IMR-90 (cell line): ENCODE data around the gene EIF4E3. TPM values are rescaled to one million over a fixed set of nuclear protein-coding genes. Genes with fewer than 3 reads are reported as not detected.

Source experiments
- ATAC-seq: fragments of 200-7000 bp; cut with Tn5 transposase; 2 replicates; pipeline ENCODE4 v1.9.1; 2020; ENCODE audit warnings: low read depth, mild to moderate bottlenecking, moderate library complexity
- BruUV-seq: library from RNA; stranded (reverse); fragments of 400-500 nt; replicated peaks from 2 replicates; lab custom pipeline; 2021; lab: Mats Ljungman, UMichigan
- CTCF ChIA-PET: fragments of 300-600 bp; formaldehyde crosslinking; extraction: SDS; loops from one replicate; lab custom pipeline; 2021; ENCODE audit warnings: antibody characterized with exemption; lab: Yijun Ruan, JAX
- POLR2A ChIA-PET: fragments of 300-600 bp; sonication (Branson Sonifier 250); formaldehyde crosslinking; loops from one replicate; lab custom pipeline; 2022; ENCODE audit warnings: antibody characterized with exemption; ENCODE audit not compliant: unreplicated experiment; lab: Charles Lee
- DNase-seq: peaks from one replicate; pipeline ENCODE4 v3.0.0; 2013
- H2AFZ ChIP-seq: replicated peaks from 2 replicates; pipeline ENCODE3; 2013; ENCODE audit warnings: low read length, mild to moderate bottlenecking; ENCODE audit not compliant: poor library complexity
- H2AK5ac ChIP-seq: 2 replicates; pipeline ENCODE4 v1.6.1; 2013; ENCODE audit warnings: low read depth, low read length, inconsistent platforms
- H2AK9ac ChIP-seq: replicated peaks from 2 replicates; pipeline ENCODE3; 2013; ENCODE audit warnings: mild to moderate bottlenecking, low read depth, low read length, moderate library complexity; ENCODE audit not compliant: poor library complexity
- H2BK120ac ChIP-seq: 2 replicates; pipeline ENCODE4 v1.6.1; 2013; ENCODE audit warnings: low read depth, low read length, inconsistent platforms
- H2BK15ac ChIP-seq: 3 replicates; pipeline ENCODE4 v1.6.1; 2013; ENCODE audit warnings: low read depth, low read length, inconsistent platforms
- H2BK20ac ChIP-seq: 2 replicates; pipeline ENCODE4 v1.6.1; 2013; ENCODE audit warnings: low read depth, mild to moderate bottlenecking, inconsistent platforms, low read length, moderate library complexity
- H2BK5ac ChIP-seq: 2 replicates; pipeline ENCODE4 v1.6.1; 2013; ENCODE audit warnings: mild to moderate bottlenecking, low read depth, low read length, inconsistent platforms; ENCODE audit not compliant: poor library complexity, severe bottlenecking
- H3K14ac ChIP-seq: replicated peaks from 2 replicates; pipeline ENCODE4 v1.6.1; 2013; ENCODE audit warnings: low read depth, low read length, inconsistent platforms
- H3K18ac ChIP-seq: 2 replicates; pipeline ENCODE4 v1.6.1; 2013; ENCODE audit warnings: low read depth, low read length, control low read depth
- H3K23ac ChIP-seq: 2 replicates; pipeline ENCODE4 v1.6.1; 2013; ENCODE audit warnings: low read depth, low read length, inconsistent platforms
- H3K27ac ChIP-seq: 2 replicates; pipeline ENCODE4 v1.5.1; 2013; ENCODE audit warnings: mild to moderate bottlenecking, control low read depth, low read length; ENCODE audit not compliant: insufficient read depth
- H3K27me3 ChIP-seq: 2 replicates; pipeline ENCODE4 v1.6.1; 2013; ENCODE audit warnings: low read length; ENCODE audit not compliant: control insufficient read depth, insufficient read depth
- H3K36me3 ChIP-seq: 2 replicates; pipeline ENCODE4 v1.6.1; 2013; ENCODE audit warnings: low read length, mixed read lengths; ENCODE audit not compliant: control insufficient read depth, insufficient read depth
- H3K4ac ChIP-seq: 2 replicates; pipeline ENCODE4 v1.6.1; 2013; ENCODE audit warnings: low read depth, low read length, inconsistent platforms
- H3K4me1 ChIP-seq: 2 replicates; pipeline ENCODE4 v1.6.1; 2013; ENCODE audit warnings: low read length, mixed read lengths; ENCODE audit not compliant: control insufficient read depth, insufficient read depth
- H3K4me2 ChIP-seq: 2 replicates; pipeline ENCODE4 v1.6.1; 2013; ENCODE audit warnings: low read depth, mild to moderate bottlenecking, control low read depth, low read length, moderate library complexity
- H3K4me3 ChIP-seq: 2 replicates; pipeline ENCODE4 v1.5.1; 2013; ENCODE audit warnings: low read depth, mild to moderate bottlenecking, control low read depth, low read length, moderate library complexity; ENCODE audit not compliant: insufficient read depth
- H3K56ac ChIP-seq: 2 replicates; pipeline ENCODE4 v1.6.1; 2013; ENCODE audit warnings: low read length, inconsistent platforms; ENCODE audit not compliant: insufficient read depth; ENCODE audit errors: extremely low read depth
- H3K79me1 ChIP-seq, 2 experiments: 2 replicates each; pipeline ENCODE4 v1.6.1; 2013; ENCODE audit warnings: low read length in 2 of 2, inconsistent platforms in 1 of 2, low read depth in 1 of 2
- H3K9ac ChIP-seq: 2 replicates; pipeline ENCODE4 v1.6.1; 2013; ENCODE audit warnings: low read depth, low read length, control low read depth
- H3K9me1 ChIP-seq: 2 replicates; pipeline ENCODE4 v1.6.1; 2013; ENCODE audit warnings: low read length, inconsistent platforms; ENCODE audit not compliant: insufficient read depth
- H3K9me3 ChIP-seq: 2 replicates; pipeline ENCODE4 v1.6.1; 2013; ENCODE audit warnings: low read length; ENCODE audit not compliant: control insufficient read depth, insufficient read depth
- H4K20me1 ChIP-seq: 2 replicates; pipeline ENCODE4 v1.6.1; 2013; ENCODE audit warnings: low read length, inconsistent platforms; ENCODE audit not compliant: insufficient read depth
- H4K5ac ChIP-seq: 2 replicates; pipeline ENCODE4 v1.6.1; 2013; ENCODE audit warnings: mild to moderate bottlenecking, low read depth, low read length, control low read depth
- H4K8ac ChIP-seq, 2 experiments: 2 replicates each; pipeline ENCODE4 v1.6.1; 2013; ENCODE audit warnings: low read depth in 2 of 2, low read length in 2 of 2, control low read depth in 1 of 2, inconsistent platforms in 1 of 2
- H4K91ac ChIP-seq: 2 replicates; pipeline ENCODE4 v1.6.1; 2013; ENCODE audit warnings: low read depth, low read length, inconsistent platforms; ENCODE audit not compliant: insufficient read depth
- BHLHE40 ChIP-seq: fragments of 150-350 bp; IDR thresholded peaks from 2 replicates; pipeline ENCODE4 v1.6.1; 2016; ENCODE audit warnings: mild to moderate bottlenecking, low read depth, low read length
- CEBPB ChIP-seq: IDR thresholded peaks from 2 replicates; pipeline ENCODE4 v1.6.1; 2012; ENCODE audit warnings: low read depth, low read length, improper control_type of control experiment
- CHD1 ChIP-seq: IDR thresholded peaks from 2 replicates; pipeline ENCODE4 v1.6.1; 2012; ENCODE audit warnings: low read depth, low read length, improper control_type of control experiment
- CTCF ChIP-seq: conservative IDR thresholded peaks from 2 replicates; pipeline ENCODE4 v1.5.1; 2012; ENCODE audit warnings: mild to moderate bottlenecking, low read depth, low read length, improper control_type of control experiment
- ELK1 ChIP-seq: fragments of 150-350 bp; IDR thresholded peaks from 2 replicates; pipeline ENCODE4 v1.6.1; 2016; ENCODE audit warnings: low read depth, mild to moderate bottlenecking, low read length, moderate library complexity, borderline replicate concordance
- FOS ChIP-seq: fragments of 150-350 bp; IDR thresholded peaks from 2 replicates; pipeline ENCODE4 v1.6.1; 2016; ENCODE audit warnings: low read depth, low read length
- MAFK ChIP-seq: IDR thresholded peaks from 2 replicates; pipeline ENCODE4 v1.6.1; 2012; ENCODE audit warnings: low read depth, low read length, improper control_type of control experiment
- MAZ ChIP-seq: IDR thresholded peaks from 2 replicates; pipeline ENCODE4 v1.6.1; 2012; ENCODE audit warnings: low read depth, mild to moderate bottlenecking, low read length, improper control_type of control experiment, moderate library complexity, borderline replicate concordance
- MXI1 ChIP-seq: IDR thresholded peaks from 2 replicates; pipeline ENCODE4 v1.6.1; 2012; ENCODE audit warnings: low read depth, mild to moderate bottlenecking, low read length, moderate library complexity, borderline replicate concordance
- NFE2L2 ChIP-seq: fragments of 150-350 bp; IDR thresholded peaks from 2 replicates; pipeline ENCODE4 v1.6.1; 2016; ENCODE audit warnings: low read depth, mild to moderate bottlenecking, low read length
- POLR2A ChIP-seq: IDR thresholded peaks from 2 replicates; pipeline ENCODE4 v1.6.1; 2012; ENCODE audit warnings: mild to moderate bottlenecking, low read depth, low read length
- RAD21 ChIP-seq: IDR thresholded peaks from 2 replicates; pipeline ENCODE4 v1.6.1; 2012; ENCODE audit warnings: low read length, improper control_type of control experiment
- RCOR1 ChIP-seq: IDR thresholded peaks from 2 replicates; pipeline ENCODE4 v1.6.1; 2012; ENCODE audit warnings: mild to moderate bottlenecking, low read length, improper control_type of control experiment; ENCODE audit not compliant: insufficient replicate concordance
- RFX5 ChIP-seq: IDR thresholded peaks from 2 replicates; pipeline ENCODE4 v1.8.0; 2012; ENCODE audit warnings: low read depth, mild to moderate bottlenecking, low read length, moderate library complexity
- SMC3 ChIP-seq: fragments of 150-350 bp; IDR thresholded peaks from 2 replicates; pipeline ENCODE4 v1.6.1; 2016; ENCODE audit warnings: low read depth, mild to moderate bottlenecking, antibody characterized with exemption, low read length, moderate library complexity
- USF2 ChIP-seq: fragments of 150-350 bp; IDR thresholded peaks from 2 replicates; pipeline ENCODE4 v1.6.1; 2017; ENCODE audit warnings: mild to moderate bottlenecking, antibody characterized with exemption, low read length, low read depth
- WGBS, 2 experiments: methylation state at CpG; one replicate each; pipeline versions ENCODE4 v1.1.5 to v1.1.7; 2013; ENCODE audit warnings: missing lambda C conversion rate in 2 of 2; ENCODE audit not compliant: insufficient read length in 1 of 2; ENCODE audit errors: extremely low coverage in 2 of 2; 5-methylcytosine and 5-hydroxymethylcytosine counted together
- dilution Hi-C: fragments of 300-500 bp; cut with HindIII; formaldehyde crosslinking; loops from one replicate; pipeline ENCODE4 v1.14.3; 2018; ENCODE audit warnings: low sequenced_read_pairs; ENCODE audit not compliant: unreplicated experiment
- in situ Hi-C: fragments of 300-500 bp; cut with MboI; formaldehyde crosslinking; loops from 3 replicates; pipeline ENCODE4 v1.14.3; 2019; ENCODE audit warnings: low sequenced_read_pairs, inconsistent platforms, mixed read lengths
- intact Hi-C: fragments of 100-400 bp; cut with micrococcal nuclease; formaldehyde crosslinking; loops from 2 replicates; pipeline ENCODE4 v1.10.0; 2022
- polyA plus RNA-seq, 3 experiments: library from polyadenylated mRNA; depleted of rRNA; stranded (reverse); fragments of >200 nt; gene quantifications; 2 replicates each; pipeline ENCODE4 v1.2.3, GENCODE V29; 2012; ENCODE audit warnings: low replicate concordance in 1 of 3
- total RNA-seq: library from RNA; depleted of rRNA; stranded (reverse); fragments of >200 nt; gene quantifications from 2 replicates; pipeline ENCODE4 v1.2.3, GENCODE V29; 2012

EIF4E3 gene
- total and polyA plus RNA-seq, 2 of the 4 experiments (the other 2 are of a cell fraction) = 0.72 to 1.1 TPM

GRCh38 chr3:71771126-71771525, 45.9 kb upstream of the EIF4E3 start:
- H3K4me3 ChIP-seq = no peak overlapping the region
- no peaks in the 10 kb centered on the region for H3K4me1 ChIP-seq
- no peak overlapping the region for H3K14ac ChIP-seq
- peaks cover 14% of the 10 kb centered on the region for H3K27me3 ChIP-seq
- no peaks in the 10 kb centered on the region for H3K9me1 ChIP-seq
- no peak overlapping the region for H4K8ac ChIP-seq
- no peak overlapping the region for H3K18ac ChIP-seq
- CTCF ChIA-PET = interaction anchor here (0.6 kb wide), 1 partner anchor 1743 kb away, joined by 4 read pairs; no protein-coding TSS in a partner anchor
- POLR2A ChIA-PET = no interaction called here
- dilution Hi-C loops = no loop called here
- BruUV-seq = no TSS peak
- H3K4me2 ChIP-seq = no peak overlapping the region
- DNase-seq (no peak), ATAC-seq (no peak)
- intact Hi-C loops = no loop called here
- H2BK5ac ChIP-seq = no peak overlapping the region
- H3K9ac ChIP-seq = no peak overlapping the region
- TF ChIP-seq MAZ (no peak), RAD21 (no peak), RCOR1 (no peak), RFX5 (no peak), CHD1 (no peak), MXI1 (no peak), NFE2L2 (no peak), POLR2A (no peak), ELK1 (no peak), BHLHE40 (no peak), FOS (no peak), SMC3 (no peak), CTCF (no peak), CEBPB (no peak), MAFK (no peak), USF2 (no peak)
- H2BK20ac ChIP-seq = no peak overlapping the region
- H3K27ac ChIP-seq = no peak overlapping the region
- H2BK120ac ChIP-seq = no peak overlapping the region
- no peak overlapping the region for H3K56ac ChIP-seq
- 56% methylated on average over 2 of the region's 5 CpGs; no CpG with 5 or more reads in 1 of the 2 experiments for WGBS, 2 experiments
- in situ Hi-C loops = no loop called here
- H3K79me1 ChIP-seq = no peaks in the 10 kb centered on the region
- no peak overlapping the region for H3K23ac ChIP-seq
- H3K4ac ChIP-seq = no peak overlapping the region
- H4K20me1 ChIP-seq = no peaks in the 10 kb centered on the region
- no peak overlapping the region for H2AK5ac ChIP-seq
- no peak overlapping the region for H2BK15ac ChIP-seq
- no peaks in the 10 kb centered on the region for H3K9me3 ChIP-seq
- no peak overlapping the region for H4K5ac ChIP-seq
- H4K91ac ChIP-seq = no peak overlapping the region
- no peaks in the 10 kb centered on the region for H3K36me3 ChIP-seq
- H2AK9ac ChIP-seq = no peak overlapping the region
- no peak overlapping the region for H2AFZ ChIP-seq
